Measurements from ENCODE around the gene GPR149.

Gene GPR149

GRCh38 chr3:154422694-154423093 is 7.3 kb downstream of the GPR149 start:
- TF ChIP-seq EP300 (IDR thresholded peaks at IDR 0.05; ENCODE audit: borderline replicate concordance) (no peak), FOXM1 (IDR thresholded peaks at IDR 0.05; ENCODE audit: borderline replicate concordance, low read depth) (no peak), TCF12 (IDR thresholded peaks at IDR 0.05; ENCODE audit: low read depth) (no peak), YY1 (IDR thresholded peaks at IDR 0.05; ENCODE audit: low read depth) (no peak), TAF1 (IDR thresholded peaks at IDR 0.05; ENCODE audit: low read depth) (no peak), ZBTB7A (IDR thresholded peaks at IDR 0.05; ENCODE audit: low read depth) (no peak), MAX (IDR thresholded peaks at IDR 0.05) (no peak), EGR1 (IDR thresholded peaks at IDR 0.05) (no peak), RAD21 (IDR thresholded peaks at IDR 0.05; ENCODE audit: low read depth) (no peak), CEBPB (IDR thresholded peaks at IDR 0.05) (no peak), TEAD4 (IDR thresholded peaks at IDR 0.05) (no peak), CREB1 (IDR thresholded peaks at IDR 0.05; ENCODE audit: low read depth) (no peak), NFIC (IDR thresholded peaks at IDR 0.05) (no peak)
- TF ChIP-seq, protein P1, sequence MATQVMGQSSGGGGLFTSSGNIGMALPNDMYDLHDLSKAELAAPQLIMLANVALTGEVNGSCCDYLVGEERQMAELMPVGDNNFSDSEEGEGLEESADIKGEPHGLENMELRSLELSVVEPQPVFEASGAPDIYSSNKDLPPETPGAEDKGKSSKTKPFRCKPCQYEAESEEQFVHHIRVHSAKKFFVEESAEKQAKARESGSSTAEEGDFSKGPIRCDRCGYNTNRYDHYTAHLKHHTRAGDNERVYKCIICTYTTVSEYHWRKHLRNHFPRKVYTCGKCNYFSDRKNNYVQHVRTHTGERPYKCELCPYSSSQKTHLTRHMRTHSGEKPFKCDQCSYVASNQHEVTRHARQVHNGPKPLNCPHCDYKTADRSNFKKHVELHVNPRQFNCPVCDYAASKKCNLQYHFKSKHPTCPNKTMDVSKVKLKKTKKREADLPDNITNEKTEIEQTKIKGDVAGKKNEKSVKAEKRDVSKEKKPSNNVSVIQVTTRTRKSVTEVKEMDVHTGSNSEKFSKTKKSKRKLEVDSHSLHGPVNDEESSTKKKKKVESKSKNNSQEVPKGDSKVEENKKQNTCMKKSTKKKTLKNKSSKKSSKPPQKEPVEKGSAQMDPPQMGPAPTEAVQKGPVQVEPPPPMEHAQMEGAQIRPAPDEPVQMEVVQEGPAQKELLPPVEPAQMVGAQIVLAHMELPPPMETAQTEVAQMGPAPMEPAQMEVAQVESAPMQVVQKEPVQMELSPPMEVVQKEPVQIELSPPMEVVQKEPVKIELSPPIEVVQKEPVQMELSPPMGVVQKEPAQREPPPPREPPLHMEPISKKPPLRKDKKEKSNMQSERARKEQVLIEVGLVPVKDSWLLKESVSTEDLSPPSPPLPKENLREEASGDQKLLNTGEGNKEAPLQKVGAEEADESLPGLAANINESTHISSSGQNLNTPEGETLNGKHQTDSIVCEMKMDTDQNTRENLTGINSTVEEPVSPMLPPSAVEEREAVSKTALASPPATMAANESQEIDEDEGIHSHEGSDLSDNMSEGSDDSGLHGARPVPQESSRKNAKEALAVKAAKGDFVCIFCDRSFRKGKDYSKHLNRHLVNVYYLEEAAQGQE (IDR thresholded peaks at IDR 0.05; ENCODE audit: low read depth): no peak
- TF ChIP-seq, protein P2, sequence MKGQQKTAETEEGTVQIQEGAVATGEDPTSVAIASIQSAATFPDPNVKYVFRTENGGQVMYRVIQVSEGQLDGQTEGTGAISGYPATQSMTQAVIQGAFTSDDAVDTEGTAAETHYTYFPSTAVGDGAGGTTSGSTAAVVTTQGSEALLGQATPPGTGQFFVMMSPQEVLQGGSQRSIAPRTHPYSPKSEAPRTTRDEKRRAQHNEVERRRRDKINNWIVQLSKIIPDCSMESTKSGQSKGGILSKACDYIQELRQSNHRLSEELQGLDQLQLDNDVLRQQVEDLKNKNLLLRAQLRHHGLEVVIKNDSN (IDR thresholded peaks at IDR 0.05): no peak

DNA sequence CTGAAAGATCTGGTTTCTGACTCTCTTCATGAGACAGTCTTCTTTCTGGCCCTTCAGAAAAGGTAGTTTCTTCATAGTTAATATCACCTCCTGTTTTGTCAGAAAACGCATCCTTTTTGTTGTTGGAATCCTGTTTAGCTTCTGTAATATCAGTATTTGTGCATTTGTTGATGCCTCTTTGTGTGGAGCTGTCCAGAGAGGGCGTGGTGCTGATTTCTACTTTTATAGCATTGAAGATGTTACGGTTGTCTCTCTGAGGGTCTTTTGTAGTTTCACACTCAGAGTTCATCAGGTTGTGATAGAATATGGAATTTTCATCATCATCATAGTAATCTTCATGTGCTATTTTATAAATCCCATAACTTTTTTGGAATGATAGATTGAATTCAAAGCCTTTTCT is 8.9 kb downstream of the GPR149 start:
- no peak for TF ChIP-seq ZBTB7A (IDR thresholded peaks at IDR 0.05; ENCODE audit: low read depth)
- TF ChIP-seq MAX (IDR thresholded peaks at IDR 0.05): no peak
- TF ChIP-seq, protein P1 (IDR thresholded peaks at IDR 0.05; ENCODE audit: low read depth): peak; percentile 91
- no peak for TF ChIP-seq NFIC (IDR thresholded peaks at IDR 0.05)
- no peak for TF ChIP-seq EP300 (IDR thresholded peaks at IDR 0.05; ENCODE audit: borderline replicate concordance)

- TF ChIP-seq CEBPB (IDR thresholded peaks at IDR 0.05): no peak
- TF ChIP-seq YY1 (IDR thresholded peaks at IDR 0.05; ENCODE audit: low read depth): no peak
- TF ChIP-seq MAX (IDR thresholded peaks at IDR 0.05): no peak
- no peak for TF ChIP-seq TCF12 (IDR thresholded peaks at IDR 0.05; ENCODE audit: low read depth)
- TF ChIP-seq, protein P2 (IDR thresholded peaks at IDR 0.05): no peak
- TF ChIP-seq, protein P1 (IDR thresholded peaks at IDR 0.05; ENCODE audit: low read depth): no peak
- no peak for TF ChIP-seq TEAD4 (IDR thresholded peaks at IDR 0.05)
- TF ChIP-seq FOXM1 (IDR thresholded peaks at IDR 0.05; ENCODE audit: borderline replicate concordance, low read depth): no peak
- TF ChIP-seq EP300 (IDR thresholded peaks at IDR 0.05; ENCODE audit: borderline replicate concordance): no peak
- TF ChIP-seq ZBTB7A (IDR thresholded peaks at IDR 0.05; ENCODE audit: low read depth): no peak
- no peak for TF ChIP-seq CREB1 (IDR thresholded peaks at IDR 0.05; ENCODE audit: low read depth)
- TF ChIP-seq NFIC (IDR thresholded peaks at IDR 0.05): no peak
- no peak for TF ChIP-seq EGR1 (IDR thresholded peaks at IDR 0.05)
- TF ChIP-seq TAF1 (IDR thresholded peaks at IDR 0.05; ENCODE audit: low read depth): no peak
- TF ChIP-seq RAD21 (IDR thresholded peaks at IDR 0.05; ENCODE audit: low read depth): no peak
Measured at GRCh38 chr3:154398084-154398967, 31.7 kb downstream of the GPR149 start.

GRCh38 chr3:154389861-154390260 is 40.1 kb downstream of the GPR149 start:
- no peak for TF ChIP-seq RAD21 (IDR thresholded peaks at IDR 0.05; ENCODE audit: low read depth)
- no peak for TF ChIP-seq EP300 (IDR thresholded peaks at IDR 0.05; ENCODE audit: borderline replicate concordance)
- TF ChIP-seq, protein P2 (IDR thresholded peaks at IDR 0.05): no peak
- TF ChIP-seq TCF12 (IDR thresholded peaks at IDR 0.05; ENCODE audit: low read depth): no peak
- no peak for TF ChIP-seq ZBTB7A (IDR thresholded peaks at IDR 0.05; ENCODE audit: low read depth)
